HG02759 (cell line): Measurements from ENCODE around the gene ADAM15.

Source experiments
- ATAC-seq: cut with Tn5 transposase; IDR thresholded peaks from one replicate; pipeline ENCODE4 v1.9.1; 2021; ENCODE audit warnings: mild to moderate bottlenecking, moderate library complexity; ENCODE audit not compliant: unreplicated experiment

ADAM15 gene

GRCh38 chr1:155012026-155012546 is 39.0 kb upstream of the ADAM15 start:
- no peak for ATAC-seq

- ATAC-seq, result no peak
Observed at GRCh38 chr1:155012776-155013602, 38.1 kb upstream of the ADAM15 start.

GRCh38 chr1:155013632-155014031 is 37.5 kb upstream of the ADAM15 start:
- no peak for ATAC-seq

GRCh38 chr1:155014709-155015508 is 36.2 kb upstream of the ADAM15 start:
- ATAC-seq, result no peak

- no peak for ATAC-seq
Observed at GRCh38 chr1:155015527-155016230, 35.4 kb upstream of the ADAM15 start.

- no peak for ATAC-seq
Observed at GRCh38 chr1:155016231-155016831, 34.8 kb upstream of the ADAM15 start.

- peak; percentile 80 for ATAC-seq
Observed at GRCh38 chr1:155017041-155017945, 33.8 kb upstream of the ADAM15 start.

- ATAC-seq, result peak; percentile 16
Observed at GRCh38 chr1:155017946-155018316, 33.2 kb upstream of the ADAM15 start.

GRCh38 chr1:155018617-155019348 is 32.3 kb upstream of the ADAM15 start:
- ATAC-seq, result no peak

- ATAC-seq, result no peak
Observed at GRCh38 chr1:155019377-155020245, 31.5 kb upstream of the ADAM15 start.

GRCh38 chr1:155022136-155022926 is 28.8 kb upstream of the ADAM15 start:
- ATAC-seq, result no peak

GRCh38 chr1:155022927-155023236 is 28.2 kb upstream of the ADAM15 start:
- ATAC-seq, result no peak

- no peak for ATAC-seq
Observed at GRCh38 chr1:155023627-155024026, 27.5 kb upstream of the ADAM15 start.

GRCh38 chr1:155024315-155024714 is 26.8 kb upstream of the ADAM15 start:
- ATAC-seq, result no peak

GRCh38 chr1:155026154-155026553 is 25.0 kb upstream of the ADAM15 start:
- ATAC-seq, result no peak

- ATAC-seq, result no peak
Observed at GRCh38 chr1:155026588-155026987, 24.5 kb upstream of the ADAM15 start.

GRCh38 chr1:155029513-155030242 is 21.4 kb upstream of the ADAM15 start:
- no peak for ATAC-seq
